ENCODE measurements around the gene BMF. TPM values are rescaled to one million over a fixed set of nuclear protein-coding genes. Genes with fewer than 3 reads are reported as not detected.

Gene BMF
- total and polyA plus RNA-seq, 2 donors (not counting 1 experiment from before 2014, with no cell fraction given) = 2.2 to 8.6 TPM

GRCh38 chr15:40053079-40053830 is 55.4 kb downstream of the BMF start:
- Histone ChIP-seq H3K9me3 (ENCODE audit: control insufficient read depth, insufficient read depth, low read depth, low read length) (no peaks in the 10 kb centered on the region), H3K4me3 (replicated peaks in 1 of 4; ENCODE audit: control extremely low read depth in 1 of 4, insufficient read depth in 1 of 4, low read depth in 3 of 4, low read length in 4 of 4) (no peak overlapping the region), H3K27me3 (ENCODE audit: control insufficient read depth, insufficient read depth, low read length) (no peaks in the 10 kb centered on the region), H2AFZ (ENCODE audit: low read length) (no peak overlapping the region), H4K20me1 (ENCODE audit: control insufficient read depth, extremely low read depth, insufficient read depth, low read length) (no peaks in the 10 kb centered on the region), H3K79me2 (ENCODE audit: control insufficient read depth, insufficient read depth, low read length) (no peaks in the 10 kb centered on the region), H3K36me3 (ENCODE audit: control insufficient read depth, insufficient read depth, low read length) (no peaks in the 10 kb centered on the region), H3K4me1 (ENCODE audit: control insufficient read depth, extremely low read depth, insufficient read depth, low read length) (peaks cover 18% of the 10 kb centered on the region), H3K4me2 (ENCODE audit: extremely low read depth, insufficient read depth, low read length) (no peak overlapping the region), H3K27ac (ENCODE audit: insufficient read depth, low read length) (no peak overlapping the region), H3K9ac (ENCODE audit: insufficient read depth, low read length) (no peak overlapping the region)
- DNase-seq (ENCODE audit: low read depth in 2 of 2) = no peak
- TF ChIP-seq, protein P1, sequence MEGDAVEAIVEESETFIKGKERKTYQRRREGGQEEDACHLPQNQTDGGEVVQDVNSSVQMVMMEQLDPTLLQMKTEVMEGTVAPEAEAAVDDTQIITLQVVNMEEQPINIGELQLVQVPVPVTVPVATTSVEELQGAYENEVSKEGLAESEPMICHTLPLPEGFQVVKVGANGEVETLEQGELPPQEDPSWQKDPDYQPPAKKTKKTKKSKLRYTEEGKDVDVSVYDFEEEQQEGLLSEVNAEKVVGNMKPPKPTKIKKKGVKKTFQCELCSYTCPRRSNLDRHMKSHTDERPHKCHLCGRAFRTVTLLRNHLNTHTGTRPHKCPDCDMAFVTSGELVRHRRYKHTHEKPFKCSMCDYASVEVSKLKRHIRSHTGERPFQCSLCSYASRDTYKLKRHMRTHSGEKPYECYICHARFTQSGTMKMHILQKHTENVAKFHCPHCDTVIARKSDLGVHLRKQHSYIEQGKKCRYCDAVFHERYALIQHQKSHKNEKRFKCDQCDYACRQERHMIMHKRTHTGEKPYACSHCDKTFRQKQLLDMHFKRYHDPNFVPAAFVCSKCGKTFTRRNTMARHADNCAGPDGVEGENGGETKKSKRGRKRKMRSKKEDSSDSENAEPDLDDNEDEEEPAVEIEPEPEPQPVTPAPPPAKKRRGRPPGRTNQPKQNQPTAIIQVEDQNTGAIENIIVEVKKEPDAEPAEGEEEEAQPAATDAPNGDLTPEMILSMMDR (conservative IDR thresholded peaks at IDR 0.05 in 1 of 2, IDR thresholded peaks at IDR 0.05 in 1 of 2; ENCODE audit: low read depth in 1 of 2, low read length in 2 of 2) = peak in 1 of 2 donors; percentile 35
- TF ChIP-seq EZH2 (IDR thresholded peaks at IDR 0.05; ENCODE audit: low read length, missing control alignments) = no peak

DNA sequence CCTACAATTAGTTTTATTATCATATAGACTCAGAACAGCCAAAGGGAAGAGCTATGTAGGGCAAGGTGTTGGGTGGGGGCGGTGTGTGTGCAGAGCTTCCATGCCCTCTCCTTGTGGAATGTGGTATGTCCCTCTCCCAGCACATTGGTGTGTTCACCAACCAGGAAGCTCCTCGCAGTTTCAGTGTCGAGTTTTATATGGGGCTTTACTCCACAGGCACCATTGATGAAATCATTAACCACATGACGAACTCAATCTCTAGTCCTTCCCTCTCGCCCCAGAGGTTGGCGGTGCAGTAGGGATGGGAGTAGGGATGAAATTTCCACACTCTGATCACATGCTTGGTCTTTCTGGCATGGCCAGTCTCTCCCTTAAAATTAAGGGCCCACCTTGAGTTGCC is 56.1 kb downstream of the BMF start:
- H3K4me3 ChIP-seq (replicated peaks in 1 of 4; ENCODE audit: control extremely low read depth in 1 of 4, insufficient read depth in 1 of 4, low read depth in 3 of 4, low read length in 4 of 4) = no peak overlapping the region
- no peak overlapping the region for H3K4me2 ChIP-seq (ENCODE audit: extremely low read depth, insufficient read depth, low read length)
- no peaks in the 10 kb centered on the region for H3K36me3 ChIP-seq (ENCODE audit: control insufficient read depth, insufficient read depth, low read length)
- TF ChIP-seq EZH2 (IDR thresholded peaks at IDR 0.05; ENCODE audit: low read length, missing control alignments) = no peak
- TF ChIP-seq, protein P1 (conservative IDR thresholded peaks at IDR 0.05 in 1 of 2, IDR thresholded peaks at IDR 0.05 in 1 of 2; ENCODE audit: low read depth in 1 of 2, low read length in 2 of 2) = no peak
- no peaks in the 10 kb centered on the region for H3K9me3 ChIP-seq (ENCODE audit: control insufficient read depth, insufficient read depth, low read depth, low read length)
- no peaks in the 10 kb centered on the region for H4K20me1 ChIP-seq (ENCODE audit: control insufficient read depth, extremely low read depth, insufficient read depth, low read length)
- no peak overlapping the region for H3K27ac ChIP-seq (ENCODE audit: insufficient read depth, low read length)
- H3K4me1 ChIP-seq (ENCODE audit: control insufficient read depth, extremely low read depth, insufficient read depth, low read length) = peaks cover 25% of the 10 kb centered on the region
- no peaks in the 10 kb centered on the region for H3K79me2 ChIP-seq (ENCODE audit: control insufficient read depth, insufficient read depth, low read length)
- H3K9ac ChIP-seq (ENCODE audit: insufficient read depth, low read length) = no peak overlapping the region
- H3K27me3 ChIP-seq (ENCODE audit: control insufficient read depth, insufficient read depth, low read length) = no peaks in the 10 kb centered on the region
- no peak overlapping the region for H2AFZ ChIP-seq (ENCODE audit: low read length)
- DNase-seq (ENCODE audit: low read depth in 2 of 2) = no peak

DNA sequence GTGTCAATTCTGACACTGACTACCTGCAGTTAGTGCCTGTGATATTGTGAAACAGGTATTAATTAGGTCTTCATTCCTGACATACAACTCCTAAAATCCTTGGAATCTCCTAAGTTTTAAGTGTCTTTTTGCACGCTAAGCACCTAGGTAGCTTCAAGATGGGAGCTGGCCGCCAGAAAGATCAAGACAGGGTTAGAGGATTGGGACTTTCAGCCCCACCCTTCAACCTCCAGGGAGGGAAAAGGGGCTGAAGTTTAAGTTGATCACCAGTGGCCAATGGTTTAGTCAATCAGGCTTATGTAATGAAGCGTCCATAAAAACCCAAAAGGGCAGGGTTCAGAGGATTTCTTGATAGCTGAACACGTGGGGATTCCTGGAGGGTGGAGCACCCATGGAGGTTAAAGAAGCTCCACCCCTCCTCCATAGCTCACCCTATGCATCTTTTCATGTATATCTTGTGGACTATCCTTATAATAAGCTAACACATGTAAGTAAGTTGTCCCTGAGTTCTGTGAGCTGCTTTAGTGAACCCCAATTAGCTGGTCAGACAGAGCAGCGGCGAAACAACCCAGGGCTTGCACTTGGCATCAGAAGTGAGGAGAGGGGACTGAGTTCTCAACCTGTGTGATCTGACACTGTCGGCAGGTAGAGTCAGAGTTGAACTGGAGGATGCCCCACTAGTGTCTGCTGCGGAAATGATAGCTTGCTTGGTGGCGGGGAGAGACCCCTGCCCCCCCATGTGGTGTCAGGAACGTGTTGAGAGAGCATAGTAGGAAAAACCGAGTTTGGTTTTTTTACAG is 56.9 kb downstream of the BMF start:
- Histone ChIP-seq H3K79me2 (ENCODE audit: control insufficient read depth, insufficient read depth, low read length) (no peaks in the 10 kb centered on the region), H2AFZ (ENCODE audit: low read length) (no peak overlapping the region), H3K4me3 (replicated peaks in 1 of 4; ENCODE audit: control extremely low read depth in 1 of 4, insufficient read depth in 1 of 4, low read depth in 3 of 4, low read length in 4 of 4) (no peak overlapping the region), H3K9ac (ENCODE audit: insufficient read depth, low read length) (no peak overlapping the region), H3K4me2 (ENCODE audit: extremely low read depth, insufficient read depth, low read length) (no peak overlapping the region), H3K27me3 (ENCODE audit: control insufficient read depth, insufficient read depth, low read length) (no peaks in the 10 kb centered on the region), H3K36me3 (ENCODE audit: control insufficient read depth, insufficient read depth, low read length) (no peaks in the 10 kb centered on the region), H3K9me3 (ENCODE audit: control insufficient read depth, insufficient read depth, low read depth, low read length) (no peaks in the 10 kb centered on the region), H3K4me1 (ENCODE audit: control insufficient read depth, extremely low read depth, insufficient read depth, low read length) (peaks cover 32% of the 10 kb centered on the region), H4K20me1 (ENCODE audit: control insufficient read depth, extremely low read depth, insufficient read depth, low read length) (no peaks in the 10 kb centered on the region), H3K27ac (ENCODE audit: insufficient read depth, low read length) (no peak overlapping the region)
- no peak for DNase-seq (ENCODE audit: low read depth in 2 of 2)
- TF ChIP-seq EZH2 (IDR thresholded peaks at IDR 0.05; ENCODE audit: low read length, missing control alignments) = no peak
- TF ChIP-seq, protein P1 (conservative IDR thresholded peaks at IDR 0.05 in 1 of 2, IDR thresholded peaks at IDR 0.05 in 1 of 2; ENCODE audit: low read depth in 1 of 2, low read length in 2 of 2) = no peak

Data from fibroblast of lung (primary cell).